Measurements from ENCODE around the gene SNTG2. TPM values are rescaled to one million over a fixed set of nuclear protein-coding genes. Genes with fewer than 3 reads are reported as not detected.

Gene SNTG2
- total RNA-seq, 3 donors from 2014 or later (not counting 1 experiment from before 2014, with no cell fraction given) = not detected

- H3K9me3 ChIP-seq (ENCODE audit: control insufficient read depth, insufficient read depth, low read length) = no peaks in the 10 kb centered on the region
- no peaks in the 10 kb centered on the region for H3K27me3 ChIP-seq (ENCODE audit: control insufficient read depth, insufficient read depth, low read length)
- Mint-ChIP-seq H3K4me1 (no peaks in the 10 kb centered on the region), H3K27me3 (ENCODE audit: low read depth in 2 of 2) (peaks cover 10 to 13% of the 10 kb centered on the region in 2 donors), H3K36me3 (no peaks in the 10 kb centered on the region), H3K27ac (no peak overlapping the region), H3K9me3 (no peaks in the 10 kb centered on the region), H3K4me3 (no peak overlapping the region)
- TF ChIP-seq CTCF (IDR thresholded peaks at IDR 0.05) = no peak
- no peak for DNase-seq
- no peak for ATAC-seq
- no peaks in the 10 kb centered on the region for H3K36me3 ChIP-seq (ENCODE audit: control insufficient read depth, insufficient read depth, low read length)
- 89% methylated on average over 8 of the region's 9 CpGs for WGBS (ENCODE audit: insufficient coverage)
- intact Hi-C loops (cut with micrococcal nuclease) = no loop called here
- no peak overlapping the region for H3K27ac ChIP-seq (ENCODE audit: low read length)
- H3K4me3 ChIP-seq (ENCODE audit: low read length) = no peak overlapping the region
- no peaks in the 10 kb centered on the region for H3K4me1 ChIP-seq (ENCODE audit: control insufficient read depth, insufficient read depth, low read length)
Measured at GRCh38 chr2:1300284-1300683, 349.6 kb downstream of the SNTG2 start.

GRCh38 chr2:1301056-1301455 is 350.4 kb downstream of the SNTG2 start:
- no peak for TF ChIP-seq CTCF (IDR thresholded peaks at IDR 0.05)
- Histone ChIP-seq H3K36me3 (ENCODE audit: control insufficient read depth, insufficient read depth, low read length) (no peaks in the 10 kb centered on the region), H3K27ac (ENCODE audit: low read length) (no peak overlapping the region), H3K4me3 (ENCODE audit: low read length) (no peak overlapping the region), H3K4me1 (ENCODE audit: control insufficient read depth, insufficient read depth, low read length) (no peaks in the 10 kb centered on the region), H3K27me3 (ENCODE audit: control insufficient read depth, insufficient read depth, low read length) (no peaks in the 10 kb centered on the region), H3K9me3 (ENCODE audit: control insufficient read depth, insufficient read depth, low read length) (no peaks in the 10 kb centered on the region)
- Mint-ChIP-seq H3K36me3 (no peaks in the 10 kb centered on the region), H3K27me3 (ENCODE audit: low read depth in 2 of 2) (peaks cover 10 to 13% of the 10 kb centered on the region in 2 donors), H3K27ac (no peak overlapping the region), H3K9me3 (no peaks in the 10 kb centered on the region), H3K4me1 (no peaks in the 10 kb centered on the region), H3K4me3 (no peak overlapping the region)
- no peak for DNase-seq
- intact Hi-C loops (cut with micrococcal nuclease) = no loop called here
- no peak for ATAC-seq
- WGBS (ENCODE audit: insufficient coverage) = 87% methylated on average over 5 of the region's 5 CpGs

GRCh38 chr2:1305342-1306013 is 354.8 kb downstream of the SNTG2 start:
- Histone ChIP-seq H3K4me1 (ENCODE audit: control insufficient read depth, insufficient read depth, low read length) (no peaks in the 10 kb centered on the region), H3K36me3 (ENCODE audit: control insufficient read depth, insufficient read depth, low read length) (no peaks in the 10 kb centered on the region), H3K4me3 (ENCODE audit: low read length) (no peak overlapping the region), H3K27me3 (ENCODE audit: control insufficient read depth, insufficient read depth, low read length) (no peaks in the 10 kb centered on the region), H3K9me3 (ENCODE audit: control insufficient read depth, insufficient read depth, low read length) (no peaks in the 10 kb centered on the region), H3K27ac (ENCODE audit: low read length) (no peak overlapping the region)
- 100% methylated on average over 2 of the region's 4 CpGs for WGBS (ENCODE audit: insufficient coverage)
- no peak overlapping the region for H3K4me3 Mint-ChIP-seq
- no peaks in the 10 kb centered on the region for H3K4me1 Mint-ChIP-seq
- ATAC-seq (no peak), DNase-seq (no peak)
- H3K36me3 Mint-ChIP-seq = no peaks in the 10 kb centered on the region
- intact Hi-C loops (cut with micrococcal nuclease) = no loop called here
- no peak overlapping the region for H3K27ac Mint-ChIP-seq
- no peaks in the 10 kb centered on the region for H3K9me3 Mint-ChIP-seq
- H3K27me3 Mint-ChIP-seq (ENCODE audit: low read depth in 2 of 2) = peaks cover 13 to 14% of the 10 kb centered on the region in 2 donors
- no peak for TF ChIP-seq CTCF (IDR thresholded peaks at IDR 0.05)

All from natural killer cell (primary cell).